Esophagus squamous epithelium (tissue), 5 donors: ENCODE data around the gene RETREG1. TPM values are rescaled to one million over a fixed set of nuclear protein-coding genes. Genes with fewer than 3 reads are reported as not detected.

Source experiments
- DNase-seq: peaks from one replicate; lab custom pipeline; 2025; lab: John Stamatoyannopoulos, UW
- H3K27ac ChIP-seq, 4 donors: fragments of 200-600 bp; sonication (generic); one replicate each; pipeline ENCODE4 v1.5.1; 2016 to 2019; ENCODE audit warnings: mild to moderate bottlenecking in 1 of 4
- H3K27me3 ChIP-seq, 4 donors: fragments of 200-600 bp; sonication (generic); 1 replicate in 3 of 4; 2 replicates in 1 of 4; pipeline versions ENCODE4 v1.5.1 to v1.6.0; 2017 to 2021; ENCODE audit warnings: antibody characterized with exemption in 1 of 4
- H3K36me3 ChIP-seq, 3 donors: fragments of 200-600 bp; sonication (generic); one replicate each; pipeline ENCODE4 v1.5.1; 2016 to 2019
- H3K4me1 ChIP-seq, 3 donors: fragments of 200-600 bp; sonication (generic); one replicate each; pipeline ENCODE4 v1.5.1; 2017 to 2019
- H3K4me3 ChIP-seq, 4 donors: fragments of 200-600 bp; sonication (generic); 1 replicate in 3 of 4; 2 replicates in 1 of 4; pipeline ENCODE4 v1.5.1; 2016 to 2019; ENCODE audit warnings: mild to moderate bottlenecking in 2 of 4, moderate library complexity in 1 of 4
- H3K9me3 ChIP-seq, 3 donors: fragments of 200-600 bp; sonication (generic); one replicate each; pipeline ENCODE4 v1.5.1; 2016 to 2019
- CTCF ChIP-seq, 6 experiments: fragments of 450-650 bp in 4 of 6; fragments of 200-600 bp in 2 of 6; sonication (generic) in 2 of 6; IDR thresholded peaks; one replicate each; pipeline ENCODE4 v1.5.1; 2016 to 2019; ENCODE audit warnings: antibody characterized with exemption in 6 of 6, mild to moderate bottlenecking in 4 of 6, moderate library complexity in 4 of 6
- POLR2A ChIP-seq, 4 donors: fragments of 450-650 bp; IDR thresholded peaks; one replicate each; pipeline ENCODE4 v1.6.1; 2017; ENCODE audit warnings: antibody characterized with exemption in 4 of 4, mild to moderate bottlenecking in 4 of 4, moderate library complexity in 3 of 4
- WGBS, 2 donors: methylation state at CpG; one replicate each; pipeline ENCODE4 v1.1.5; 2018; 5-methylcytosine and 5-hydroxymethylcytosine counted together
- intact Hi-C: fragments of 100-400 bp; cut with DNase I; formaldehyde crosslinking; loops from one replicate; pipeline ENCODE4 v1.15.0; 2022
- total RNA-seq, 4 donors: library from RNA; depleted of rRNA; stranded (reverse); fragments of >200 nt; gene quantifications; one replicate each; pipeline ENCODE4 v1.1.0, GENCODE V29; 2016
- donor health status: DM: yes; HTN: yes; CAD: no.

RETREG1 gene
- total RNA-seq, 4 donors from 2014 or later = 0.68 to 6.1 (median 3.9) TPM

DNA sequence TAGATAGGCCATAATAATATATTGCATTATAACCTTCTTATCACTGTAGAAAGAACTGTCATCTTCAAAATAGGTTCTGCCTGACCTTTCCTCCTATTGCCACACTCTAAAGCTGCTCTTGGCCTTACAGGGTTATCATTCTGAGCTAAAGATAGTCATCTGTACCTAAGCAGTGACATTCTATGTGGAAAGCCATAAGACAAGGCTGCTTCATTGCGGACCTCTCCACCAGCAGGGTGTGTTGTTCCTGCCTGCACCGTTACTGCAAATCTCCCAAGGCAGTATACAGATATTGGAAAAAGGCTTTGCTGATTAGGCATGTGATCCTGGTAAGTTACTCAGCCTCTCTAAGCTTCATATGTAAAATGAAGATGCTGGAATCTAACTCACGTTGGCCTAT lies 159.3 kb downstream of the RETREG1 start:
- H3K9me3 ChIP-seq = no peaks in the 10 kb centered on the region
- peaks cover 7 to 97% (median 12%) of the 10 kb centered on the region in 3 donors for H3K36me3 ChIP-seq
- 55 to 62% methylated on average over 3 of the region's 3 CpGs for WGBS, 2 donors
- H3K27ac ChIP-seq = no peak overlapping the region
- TF ChIP-seq CTCF (IDR thresholded peaks at IDR 0.05) (no peak), POLR2A (IDR thresholded peaks at IDR 0.05) (no peak)
- DNase-seq = no peak
- no peak overlapping the region for H3K4me3 ChIP-seq
- H3K27me3 ChIP-seq = no peaks in the 10 kb centered on the region
- H3K4me1 ChIP-seq = peaks cover 0 to 66% (median 13%) of the 10 kb centered on the region in 3 donors
- intact Hi-C loops = loop anchor here (10.0 kb wide), 1 partner anchor 293 kb away; no protein-coding TSS in a partner anchor

GRCh38 chr5:16456103-16456832 lies 160.5 kb downstream of the RETREG1 start:
- Histone ChIP-seq H3K27me3 (no peaks in the 10 kb centered on the region), H3K9me3 (no peaks in the 10 kb centered on the region), H3K27ac (peak overlapping the region in 2 of 4 donors; percentile 21 to 30), H3K4me1 (peaks cover 0 to 55% (median 7%) of the 10 kb centered on the region in 3 donors), H3K4me3 (no peak overlapping the region), H3K36me3 (peaks cover 7 to 97% (median 18%) of the 10 kb centered on the region in 3 donors)
- intact Hi-C loops = loop anchor here (10.0 kb wide), 1 partner anchor 291 kb away; no protein-coding TSS in a partner anchor
- DNase-seq = no peak
- TF ChIP-seq POLR2A (IDR thresholded peaks at IDR 0.05) = no peak
- peak in 5 of 6 experiments; percentile 38 to 70 (median 61) for TF ChIP-seq CTCF (IDR thresholded peaks at IDR 0.05)
- WGBS, 2 donors = 31 to 32% methylated on average over 4 of the region's 4 CpGs

- intact Hi-C loops = loop anchor here (10.0 kb wide), 1 partner anchor 291 kb away; no protein-coding TSS in a partner anchor
- Histone ChIP-seq H3K36me3 (peaks cover 5 to 97% (median 23%) of the 10 kb centered on the region in 3 donors), H3K4me1 (peaks cover 0 to 49% (median 7%) of the 10 kb centered on the region in 3 donors), H3K27ac (peak overlapping the region in 2 of 4 donors; percentile 21 to 30), H3K27me3 (no peaks in the 10 kb centered on the region), H3K4me3 (no peak overlapping the region), H3K9me3 (no peaks in the 10 kb centered on the region)
- 55 to 64% methylated on average over 4 to 5 of the region's 5 CpGs for WGBS, 2 donors
- no peak for DNase-seq
- TF ChIP-seq CTCF (IDR thresholded peaks at IDR 0.05) = no peak
- TF ChIP-seq POLR2A (IDR thresholded peaks at IDR 0.05) = no peak
Observed at GRCh38 chr5:16455668-16456067, 161.1 kb downstream of the RETREG1 start.

DNA sequence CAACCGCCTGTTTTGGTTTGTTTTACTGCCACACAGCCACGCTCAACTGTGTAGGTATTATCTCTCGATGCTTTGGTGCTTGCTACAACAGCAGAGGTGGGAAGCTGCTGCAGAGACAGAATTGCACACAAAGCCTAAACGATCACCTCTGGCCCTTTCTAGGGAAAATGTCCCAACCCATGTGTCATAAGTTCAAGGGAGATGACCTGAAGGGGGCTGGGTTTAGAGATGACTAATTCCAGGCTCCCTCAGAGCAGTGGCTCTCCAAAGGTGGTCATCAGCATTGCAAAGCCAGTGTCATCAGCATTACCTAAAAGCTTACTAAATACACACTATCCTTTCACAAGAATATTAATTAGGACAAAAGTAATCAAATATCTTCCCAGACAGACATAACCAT lies 162.1 kb downstream of the RETREG1 start:
- no peaks in the 10 kb centered on the region for H3K9me3 ChIP-seq
- peaks cover 0 to 41% (median 7%) of the 10 kb centered on the region in 3 donors for H3K4me1 ChIP-seq
- intact Hi-C loops = loop anchor here (10.0 kb wide), 1 partner anchor 290 kb away; no protein-coding TSS in a partner anchor
- 88 to 94% methylated on average over 4 of the region's 4 CpGs for WGBS, 2 donors
- H3K4me3 ChIP-seq = no peak overlapping the region
- H3K27ac ChIP-seq = no peak overlapping the region
- H3K27me3 ChIP-seq = no peaks in the 10 kb centered on the region
- TF ChIP-seq CTCF (IDR thresholded peaks at IDR 0.05) (no peak), POLR2A (IDR thresholded peaks at IDR 0.05) (no peak)
- peaks cover 5 to 97% (median 26%) of the 10 kb centered on the region in 3 donors for H3K36me3 ChIP-seq
- no peak for DNase-seq

- no peak for DNase-seq
- intact Hi-C loops = loop anchor here (10.0 kb wide), 1 partner anchor 289 kb away; no protein-coding TSS in a partner anchor
- Histone ChIP-seq H3K4me1 (peaks cover 0 to 30% (median 7%) of the 10 kb centered on the region in 3 donors), H3K36me3 (peaks cover 5 to 97% (median 28%) of the 10 kb centered on the region in 3 donors), H3K9me3 (no peaks in the 10 kb centered on the region), H3K27ac (no peak overlapping the region), H3K27me3 (no peaks in the 10 kb centered on the region), H3K4me3 (no peak overlapping the region)
- TF ChIP-seq POLR2A (IDR thresholded peaks at IDR 0.05) (no peak), CTCF (IDR thresholded peaks at IDR 0.05) (no peak)
Observed at GRCh38 chr5:16453609-16454008, 163.2 kb downstream of the RETREG1 start.
